Erythroblast (primary cell): ENCODE results near the gene RFFL.

ENCODE experiments used
- GATA1 ChIP-seq: IDR thresholded peaks from 2 replicates; pipeline ENCODE4 v1.6.1; 2011; ENCODE audit warnings: low read depth, mild to moderate bottlenecking, control low read depth, low read length, moderate library complexity
- POLR2A ChIP-seq: IDR thresholded peaks from 2 replicates; pipeline ENCODE4 v1.6.1; 2011; ENCODE audit warnings: mild to moderate bottlenecking, low read length

DNA sequence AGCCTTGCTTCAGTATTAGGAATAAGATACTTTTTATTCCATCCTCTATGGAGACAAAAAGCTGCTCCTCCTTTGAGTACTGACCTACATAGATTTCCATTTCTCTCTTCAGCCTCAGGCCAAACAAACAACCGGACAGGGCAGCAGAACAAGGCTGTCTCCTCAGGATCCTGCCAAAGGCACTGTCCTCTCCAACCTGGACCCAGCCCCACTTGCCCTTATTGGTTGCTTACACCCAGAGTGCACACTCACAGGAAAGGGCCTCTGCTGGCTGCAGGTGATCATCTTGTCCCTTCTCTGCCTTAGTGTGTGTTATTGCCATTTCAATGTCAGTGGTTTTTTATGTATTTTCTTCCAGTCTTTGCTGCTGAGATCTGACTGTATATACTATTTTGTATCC lies 56.5 kb downstream of the RFFL start:
- TF ChIP-seq POLR2A, result no peak
- TF ChIP-seq GATA1, result no peak
